ENCODE results near the gene RALGAPA2.
"Not testable (repeated sequence)": the region's sequence is repeated elsewhere in the genome, so short reads cannot be mapped to it uniquely, and the experiment has no call there.

The RALGAPA2 gene

DNA sequence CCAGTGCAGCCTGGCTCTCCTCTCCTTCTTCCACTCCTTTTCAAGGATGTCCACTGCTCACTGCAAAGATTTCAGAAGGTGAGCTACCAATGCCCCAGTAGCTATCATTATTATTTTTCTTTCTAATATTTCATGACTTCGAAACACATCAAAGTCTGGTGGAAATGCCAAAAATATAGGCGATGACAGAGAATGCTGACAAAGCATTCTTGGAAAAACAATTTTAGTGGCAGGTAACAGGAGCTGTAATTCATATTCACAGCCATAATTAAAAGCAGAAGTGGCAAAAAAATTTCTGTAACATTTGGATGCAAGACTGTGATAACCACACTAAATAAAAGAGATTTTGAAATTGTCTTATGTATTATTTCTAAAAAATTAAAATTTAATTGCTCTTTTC is 133.6 kb downstream of the RALGAPA2 start:
- DNase-seq (ENCODE audit: low read depth in 2 of 2): no peak

DNA sequence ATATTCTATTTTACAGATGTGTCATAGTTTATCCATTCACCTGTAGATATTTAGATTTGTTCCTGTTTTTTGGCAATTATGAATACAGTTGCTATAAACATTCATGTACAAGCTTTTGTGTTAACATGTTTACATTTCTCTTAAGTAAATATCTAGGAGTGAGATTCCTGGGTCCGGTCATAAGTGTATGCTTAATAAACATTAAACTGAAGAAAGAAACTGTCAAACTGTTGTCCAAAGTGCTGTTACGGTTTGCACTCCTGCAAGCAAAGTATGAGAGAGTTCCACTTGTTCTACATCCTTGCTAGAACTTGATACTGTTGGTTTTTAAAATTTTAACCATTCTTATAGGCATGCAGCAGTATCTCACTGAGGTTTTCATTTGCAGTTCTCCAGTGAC is 138.6 kb downstream of the RALGAPA2 start:
- no peak for DNase-seq (ENCODE audit: low read depth in 2 of 2)

DNA sequence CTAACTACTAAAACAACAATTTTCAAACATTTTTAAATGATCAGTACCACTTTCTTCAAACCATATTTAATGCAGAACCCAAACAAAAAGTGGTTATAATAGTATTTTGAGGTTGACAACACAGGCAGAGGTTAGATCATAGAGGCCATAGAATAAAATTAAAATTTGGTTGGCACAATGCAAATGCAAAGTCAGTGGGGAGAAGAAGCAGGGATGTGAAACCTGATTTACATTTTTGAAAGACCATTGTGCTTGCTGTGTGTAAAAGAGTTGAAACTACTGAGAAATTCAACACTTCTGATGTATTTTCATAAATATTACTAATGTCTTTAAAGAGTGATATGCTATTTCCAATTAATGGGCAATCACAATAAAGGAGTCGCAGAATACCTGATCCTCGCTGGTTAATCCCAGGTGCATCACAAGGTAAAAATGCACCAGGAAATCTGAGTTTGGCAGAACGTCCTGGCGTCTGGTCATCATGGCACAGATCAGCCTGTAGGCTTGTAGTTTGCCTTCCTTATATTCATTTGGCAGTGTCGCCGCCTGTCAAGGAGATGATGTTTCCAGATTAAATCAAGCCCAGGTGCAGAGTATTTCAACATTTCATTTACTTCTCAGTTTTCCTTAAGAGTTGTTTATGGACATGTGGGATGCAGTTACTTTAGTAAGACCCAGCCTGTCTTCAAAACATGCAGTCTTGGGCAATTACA is 141.2 kb downstream of the RALGAPA2 start:
- DNase-seq (ENCODE audit: low read depth in 2 of 2): no peak

DNA sequence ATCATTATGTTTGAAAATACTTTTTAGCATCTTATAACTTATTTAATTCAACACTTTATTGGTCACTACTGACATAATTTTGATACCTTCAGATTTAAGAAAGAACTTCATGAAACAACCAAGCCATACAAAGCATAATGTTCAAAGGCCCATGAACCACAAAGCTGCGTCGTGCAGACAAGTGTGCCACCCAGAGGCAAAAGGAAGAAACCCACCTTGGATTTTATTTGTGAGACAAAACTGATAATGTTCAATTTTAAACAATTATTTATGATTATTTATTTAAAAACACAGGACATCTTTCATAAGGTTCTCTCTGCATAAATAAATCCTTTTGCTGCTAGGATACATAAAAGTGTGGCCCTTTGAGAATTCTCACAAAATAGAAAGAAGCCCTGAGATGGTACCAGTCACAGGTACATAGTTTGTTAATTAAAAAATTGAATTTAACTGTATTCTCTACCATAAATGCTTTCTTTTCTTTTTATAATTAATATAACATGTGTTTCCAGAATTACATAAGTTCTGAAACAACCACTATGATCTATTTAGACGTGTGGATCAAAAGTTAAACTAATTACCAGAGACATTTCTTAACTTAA is 143.7 kb downstream of the RALGAPA2 start:
- peak in 1 of 2 experiments; percentile 18 for DNase-seq (ENCODE audit: low read depth in 2 of 2)

DNA sequence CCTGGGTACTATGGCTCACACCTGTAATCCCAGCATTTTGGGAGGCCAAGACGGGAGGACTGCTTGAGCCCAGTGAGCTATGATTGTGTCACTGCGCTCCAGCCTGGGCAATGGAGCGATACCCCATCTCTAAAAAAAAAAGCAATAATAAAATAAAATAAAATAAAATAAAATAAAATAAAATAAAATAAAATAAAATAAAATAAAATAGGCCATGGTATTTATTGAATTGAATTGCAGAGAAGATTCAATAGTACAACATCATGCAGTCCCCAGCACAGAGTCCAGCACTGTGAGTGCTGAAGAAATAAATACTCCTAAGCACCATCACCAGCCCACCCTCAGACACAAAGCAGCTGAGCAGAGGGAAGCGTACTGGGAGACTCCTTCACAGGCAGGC is 144.7 kb downstream of the RALGAPA2 start:
- DNase-seq (ENCODE audit: low read depth in 2 of 2): no peak

DNA sequence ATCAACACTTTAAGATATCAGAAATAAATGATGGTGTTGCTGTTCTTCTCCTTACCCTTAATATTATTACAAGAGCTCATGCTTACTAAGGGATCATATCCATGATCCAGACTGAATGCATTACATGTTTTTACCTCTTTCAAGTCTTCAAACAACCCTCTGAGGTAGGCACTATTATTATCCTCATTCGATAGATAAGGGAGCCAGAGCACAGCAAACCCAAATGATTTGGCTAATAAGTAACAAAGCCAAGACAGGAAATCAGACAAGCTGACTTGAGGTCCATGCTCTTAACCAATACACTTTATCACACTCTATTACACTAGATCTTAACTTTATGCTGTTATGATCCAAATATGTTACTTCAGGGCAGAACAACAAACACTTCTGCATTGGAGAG is 145.9 kb downstream of the RALGAPA2 start:
- no peak for DNase-seq (ENCODE audit: low read depth in 2 of 2)

DNA sequence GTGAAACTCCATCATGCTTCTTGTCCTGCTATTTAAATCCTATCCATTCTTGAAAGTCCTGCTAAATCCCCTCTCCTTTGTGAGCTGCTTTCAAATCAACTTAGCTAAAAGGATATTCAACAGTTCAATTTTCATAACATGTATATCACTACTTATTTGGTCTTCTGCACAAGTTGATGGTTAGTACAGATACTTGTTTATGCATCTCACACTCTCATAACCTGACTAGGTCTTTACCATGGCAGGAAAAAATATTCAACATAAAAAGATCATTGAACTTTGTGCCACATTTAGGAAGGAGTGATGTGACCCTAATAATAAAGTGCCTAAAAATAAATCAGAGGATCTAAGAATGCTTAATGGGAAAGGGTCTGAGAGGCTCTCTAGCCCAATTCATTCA is 148.2 kb downstream of the RALGAPA2 start:
- no peak for DNase-seq (ENCODE audit: low read depth in 2 of 2)

DNA sequence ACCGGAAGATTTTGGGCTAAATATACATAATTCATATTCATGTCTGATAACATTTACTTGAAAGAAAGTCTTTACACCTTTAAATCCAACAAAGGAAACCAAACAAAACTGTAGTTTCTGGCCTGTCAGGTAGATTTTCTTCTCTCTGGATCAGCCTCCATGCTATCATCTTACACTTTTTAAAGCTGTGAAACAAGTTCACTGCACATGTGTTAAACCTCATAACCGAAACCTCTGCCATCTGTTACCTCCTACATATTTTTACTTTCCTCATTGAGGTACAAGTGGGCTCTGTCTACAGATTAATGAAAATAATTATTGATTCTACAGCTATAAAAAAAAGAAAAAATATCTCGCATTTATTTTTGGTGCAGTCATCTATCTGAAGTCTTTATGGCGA is 149.9 kb downstream of the RALGAPA2 start:
- DNase-seq (ENCODE audit: low read depth in 2 of 2): no peak

DNA sequence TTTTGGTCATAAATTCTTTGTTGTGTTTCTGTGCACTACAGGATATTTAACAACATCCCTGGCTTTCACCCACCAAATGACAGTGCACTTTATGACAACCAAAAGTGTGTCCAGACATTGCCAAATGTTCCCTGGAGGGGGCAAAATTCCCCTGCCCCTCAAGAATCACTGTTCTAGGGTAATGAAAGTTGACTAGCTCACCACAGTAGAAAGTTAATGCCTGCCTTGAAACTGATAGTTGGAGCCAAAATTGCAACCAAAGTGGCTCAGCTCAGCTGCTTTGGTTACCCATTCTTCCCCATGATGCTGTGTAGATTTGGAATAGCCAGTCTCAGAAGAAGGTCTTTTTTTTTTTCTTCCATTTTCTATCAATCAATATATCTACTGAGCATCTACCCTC is 150.6 kb downstream of the RALGAPA2 start:
- DNase-seq (ENCODE audit: low read depth in 2 of 2): no peak

DNA sequence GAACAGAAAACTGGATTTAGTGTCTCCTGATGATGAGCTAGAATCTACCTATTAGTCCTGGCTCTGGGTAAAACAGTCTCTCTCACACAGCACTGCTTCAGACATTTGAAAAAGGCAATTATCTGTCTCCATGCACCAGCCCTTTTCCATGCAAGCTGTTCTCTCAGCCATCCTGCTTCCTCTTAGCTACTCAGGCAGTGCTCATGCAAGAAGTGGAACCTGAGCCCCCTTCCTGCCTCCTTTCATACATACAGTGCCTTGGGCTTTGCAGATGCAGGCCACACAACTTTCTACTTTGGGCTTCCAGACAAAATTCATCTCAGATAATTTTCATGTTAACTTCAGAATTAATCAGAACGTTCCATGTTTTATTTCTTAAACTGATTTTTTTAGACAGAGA is 151.3 kb downstream of the RALGAPA2 start:
- no peak for DNase-seq (ENCODE audit: low read depth in 2 of 2)

DNA sequence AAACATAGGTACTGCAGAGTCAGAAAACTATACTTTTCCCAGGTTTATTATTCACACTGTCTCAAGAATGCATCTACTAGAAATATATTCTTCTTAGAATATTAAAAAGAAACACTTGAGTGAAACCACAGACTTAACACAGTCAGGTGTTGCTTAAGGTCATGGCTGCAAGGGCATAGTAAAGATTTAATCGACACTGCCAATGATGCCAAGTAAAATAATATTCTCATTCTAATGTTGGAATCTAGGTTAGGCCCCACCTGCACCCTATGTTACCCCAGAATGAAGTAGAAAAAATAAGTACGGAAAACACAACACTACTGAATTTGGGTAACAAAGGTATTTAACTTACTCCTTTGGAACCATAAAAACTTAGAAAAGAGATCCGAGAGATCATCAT is 155.0 kb downstream of the RALGAPA2 start:
- DNase-seq (ENCODE audit: low read depth in 2 of 2): no peak

DNA sequence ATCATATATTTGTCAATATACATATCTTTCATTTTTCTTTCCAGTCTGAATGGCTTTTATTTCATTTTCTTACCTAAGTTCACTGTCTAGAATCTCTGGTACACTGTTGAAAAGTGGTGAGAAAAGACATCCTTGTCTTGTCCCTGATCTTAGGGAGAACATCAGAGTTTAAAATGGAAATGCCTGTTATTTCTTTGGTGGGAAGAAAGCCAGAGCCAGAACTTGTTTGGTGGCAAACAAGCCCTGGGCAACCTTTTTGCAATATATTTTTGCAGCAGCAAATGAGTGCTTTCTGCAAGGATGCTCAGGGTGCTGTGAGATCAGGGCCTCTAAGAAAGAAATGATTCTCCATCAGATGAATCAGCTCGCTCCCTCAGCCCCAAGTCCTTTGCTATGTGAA is 156.6 kb downstream of the RALGAPA2 start:
- DNase-seq (ENCODE audit: low read depth in 2 of 2): no peak

DNA sequence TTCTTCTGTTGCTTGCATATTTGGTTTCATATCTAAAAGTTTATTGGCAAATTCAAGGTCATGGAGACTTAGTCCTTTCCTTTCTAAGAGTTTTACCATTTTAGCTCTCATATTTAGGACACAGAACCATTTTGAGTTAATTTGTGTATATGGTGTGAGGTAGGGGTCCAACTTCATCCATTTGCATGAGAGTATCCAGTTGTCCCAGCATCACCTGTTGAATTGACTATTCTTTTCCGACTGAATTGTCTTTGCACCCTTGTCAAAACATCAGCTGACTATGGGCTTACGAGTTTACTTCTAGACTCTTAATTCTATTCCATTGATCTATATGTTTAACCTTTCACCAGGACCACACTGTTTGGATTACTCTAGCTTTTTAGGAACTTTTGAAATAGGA is 157.5 kb downstream of the RALGAPA2 start:
- no peak for DNase-seq (ENCODE audit: low read depth in 2 of 2)

DNA sequence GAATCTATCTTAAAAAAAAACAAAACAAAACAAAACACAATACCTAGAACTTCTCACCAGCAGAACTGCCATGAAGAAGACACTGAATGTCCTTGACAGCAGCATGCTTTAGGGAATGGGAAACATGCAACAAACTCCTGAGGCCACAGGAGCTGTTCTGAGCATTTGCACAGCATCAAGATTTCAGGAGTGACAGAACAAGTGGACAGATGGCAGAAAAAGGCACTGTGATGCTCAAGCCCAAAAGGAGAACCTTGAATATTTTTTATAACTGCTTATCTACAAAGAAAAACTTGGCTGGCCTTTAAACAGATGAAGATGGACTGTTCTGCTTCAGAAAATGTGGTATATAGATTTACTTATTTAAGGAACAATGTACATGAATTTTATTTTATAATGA is 158.9 kb downstream of the RALGAPA2 start:
- DNase-seq (ENCODE audit: low read depth in 2 of 2): no peak

DNA sequence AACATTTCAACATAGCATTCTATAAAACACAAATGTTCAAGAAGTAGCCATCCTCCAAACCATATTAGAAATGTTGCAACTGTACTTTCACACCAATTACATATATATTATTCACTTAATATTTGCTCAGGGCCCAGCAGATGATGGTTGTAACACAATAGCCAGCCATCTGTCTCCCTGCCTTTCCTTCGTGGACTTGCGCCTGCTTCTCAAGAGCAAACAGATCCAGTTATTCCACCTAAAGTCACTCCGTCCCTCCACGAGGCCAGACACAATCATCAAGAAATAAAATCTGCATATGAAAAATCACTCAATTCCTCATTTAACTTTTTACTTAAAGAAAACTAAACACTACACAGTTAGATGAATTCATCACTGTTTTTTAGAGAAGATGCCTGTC is 160.4 kb downstream of the RALGAPA2 start:
- DNase-seq (ENCODE audit: low read depth in 2 of 2): no peak

DNA sequence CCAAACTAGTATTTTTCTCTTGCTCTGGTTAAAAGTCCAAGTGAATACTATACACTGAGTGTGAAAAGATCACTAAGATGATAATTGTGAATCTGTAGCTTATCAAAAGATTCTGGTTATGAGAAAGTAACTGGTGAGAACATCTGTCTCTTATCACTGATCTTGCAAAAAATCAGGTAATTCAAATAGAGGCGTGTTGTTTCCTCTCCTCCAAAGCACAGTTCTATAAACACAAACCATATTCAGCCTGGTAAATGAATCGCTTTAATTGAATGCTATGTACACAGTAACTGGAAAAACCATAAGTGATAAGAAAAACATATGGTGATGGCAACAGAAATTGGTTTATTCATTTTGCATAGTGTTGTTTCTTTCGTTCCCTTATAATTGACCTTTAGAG is 161.0 kb downstream of the RALGAPA2 start:
- DNase-seq (ENCODE audit: low read depth in 2 of 2): no peak

DNA sequence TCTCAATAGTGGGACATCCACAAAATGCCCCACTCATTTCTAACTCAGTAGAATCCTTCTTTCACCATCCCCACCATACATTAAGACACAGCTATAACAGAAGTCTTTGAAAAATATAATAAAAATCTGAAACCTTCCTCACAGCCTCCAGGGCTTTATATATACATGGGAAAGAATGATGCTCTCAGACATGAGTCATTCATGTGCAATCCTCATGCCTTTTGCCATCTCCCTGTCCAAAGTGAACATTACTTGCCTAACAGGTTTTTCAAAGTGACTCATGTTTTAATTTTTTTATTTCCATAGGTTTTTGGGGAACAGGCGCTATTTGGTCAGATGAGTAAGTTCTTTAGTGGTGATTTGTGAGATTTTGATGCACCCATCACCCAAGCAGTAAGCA is 162.7 kb downstream of the RALGAPA2 start:
- no peak for DNase-seq (ENCODE audit: low read depth in 2 of 2)

DNA sequence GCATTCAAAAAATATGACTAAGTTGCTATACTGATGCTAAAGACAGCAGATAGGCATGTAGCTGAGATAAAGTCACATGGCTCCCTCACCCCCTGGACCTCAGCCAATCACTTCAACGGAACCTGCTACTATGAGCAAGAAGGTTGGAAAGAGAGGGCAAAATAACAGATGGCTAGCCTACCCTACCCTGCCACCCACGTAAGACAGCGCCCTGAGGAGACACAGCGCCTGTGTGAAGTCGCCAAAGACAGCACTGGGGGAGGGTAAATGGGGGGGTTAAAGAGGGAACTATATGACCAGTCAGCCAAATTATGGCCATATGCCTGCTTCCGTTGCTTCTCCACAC is 163.2 kb downstream of the RALGAPA2 start:
- DNase-seq (ENCODE audit: low read depth in 2 of 2): no peak

DNA sequence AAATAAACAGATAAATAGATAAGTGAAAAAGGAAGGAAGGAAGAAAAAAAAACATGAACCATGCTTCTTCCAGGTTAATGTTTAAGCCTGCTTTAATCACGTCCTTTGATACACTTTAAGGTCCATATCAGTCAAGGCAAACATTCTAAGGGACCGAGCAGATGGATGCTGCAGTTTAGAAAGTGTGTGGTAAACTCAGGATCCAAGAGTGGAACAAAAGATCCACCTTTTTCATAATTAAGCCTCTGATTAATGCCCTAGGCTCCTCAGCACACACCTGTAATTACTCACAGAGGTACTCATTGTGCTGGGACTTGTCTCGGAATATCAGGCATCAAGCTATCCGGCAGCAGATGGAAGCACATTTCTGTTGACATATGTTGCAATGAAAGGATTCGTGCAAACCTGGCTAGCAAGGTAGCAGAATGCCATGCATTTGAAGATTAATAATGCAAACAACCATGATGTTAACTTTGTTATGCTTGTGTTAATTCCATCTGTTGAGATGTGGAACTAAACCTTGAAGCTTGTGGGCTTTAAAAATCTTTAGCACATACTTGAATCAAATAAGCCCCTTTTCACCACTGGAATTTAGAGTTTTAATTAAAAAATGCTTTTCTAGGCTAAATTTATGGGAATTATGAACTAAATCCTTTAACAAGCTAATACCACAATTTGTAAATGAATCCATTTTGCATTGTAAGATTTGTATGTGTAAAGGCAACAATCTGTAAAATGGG is 163.7 kb downstream of the RALGAPA2 start:
- DNase-seq (ENCODE audit: low read depth in 2 of 2): no peak

DNA sequence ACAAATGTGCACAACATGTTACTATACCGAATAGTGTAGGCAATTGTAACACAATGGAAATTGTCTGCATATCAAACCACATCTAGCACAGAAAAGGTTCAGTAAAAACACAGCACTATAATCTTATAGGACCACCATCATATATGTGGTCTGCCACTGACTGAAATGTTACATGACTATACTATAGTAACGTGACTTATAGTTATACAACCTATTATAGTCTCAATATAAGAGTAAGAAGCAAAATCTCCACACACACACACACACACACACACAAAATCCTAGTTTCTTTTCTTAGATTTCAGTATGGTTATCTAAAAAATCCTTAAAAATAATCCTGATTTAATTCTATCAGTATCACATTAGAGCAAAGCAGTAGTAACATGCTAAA is 164.6 kb downstream of the RALGAPA2 start:
- DNase-seq (ENCODE audit: low read depth in 2 of 2): no peak

DNA sequence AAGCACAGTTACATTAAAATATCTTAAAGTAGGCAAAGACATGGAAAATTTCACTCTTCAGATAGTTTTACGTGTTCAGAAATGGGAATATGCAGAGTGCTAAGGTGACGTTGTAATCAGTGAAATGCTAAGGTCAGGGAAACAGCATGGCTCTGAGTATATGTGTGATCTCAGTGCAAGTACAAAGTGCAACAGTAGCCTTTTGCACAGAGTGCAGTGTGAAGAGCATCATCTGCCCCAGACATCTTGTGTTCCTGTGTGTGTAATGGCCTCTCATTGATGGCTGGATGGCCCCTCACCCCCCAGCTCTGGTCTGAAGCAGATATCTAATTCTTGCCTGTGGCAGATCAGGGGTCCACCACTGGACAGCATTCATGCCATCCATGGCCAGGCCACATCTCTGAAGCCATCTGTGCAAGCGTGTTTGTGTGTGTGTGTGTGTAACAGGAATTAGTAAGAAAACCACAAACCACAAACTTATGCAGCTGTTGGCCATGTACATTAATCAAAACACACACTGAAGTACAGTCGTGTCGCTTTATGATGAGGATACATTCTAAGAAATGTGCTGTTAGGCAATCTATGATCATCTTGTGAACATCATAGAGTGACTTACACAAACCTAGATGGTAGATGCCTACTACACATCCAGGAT is 165.1 kb downstream of the RALGAPA2 start:
- DNase-seq (ENCODE audit: low read depth in 2 of 2): no peak

DNA sequence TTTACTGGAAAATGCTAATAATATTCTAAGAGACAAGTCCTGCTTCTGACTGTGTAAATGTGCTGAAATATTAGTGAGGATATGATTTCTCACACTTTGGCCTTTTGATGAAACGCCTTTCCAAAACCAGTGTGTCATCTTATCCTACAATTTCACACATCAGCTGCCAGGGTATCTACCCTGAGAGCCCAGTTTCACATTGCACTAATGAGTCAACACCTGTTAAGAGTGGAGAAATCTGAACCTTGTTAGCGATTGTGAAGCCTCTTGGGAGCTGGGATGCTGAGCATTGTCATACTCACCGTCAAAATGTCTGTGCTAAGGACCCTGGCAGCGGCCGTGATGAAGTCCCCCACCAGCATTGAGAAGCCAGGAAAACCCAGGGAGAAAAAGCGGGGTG is 166.0 kb downstream of the RALGAPA2 start:
- DNase-seq (ENCODE audit: low read depth in 2 of 2): no peak

DNA sequence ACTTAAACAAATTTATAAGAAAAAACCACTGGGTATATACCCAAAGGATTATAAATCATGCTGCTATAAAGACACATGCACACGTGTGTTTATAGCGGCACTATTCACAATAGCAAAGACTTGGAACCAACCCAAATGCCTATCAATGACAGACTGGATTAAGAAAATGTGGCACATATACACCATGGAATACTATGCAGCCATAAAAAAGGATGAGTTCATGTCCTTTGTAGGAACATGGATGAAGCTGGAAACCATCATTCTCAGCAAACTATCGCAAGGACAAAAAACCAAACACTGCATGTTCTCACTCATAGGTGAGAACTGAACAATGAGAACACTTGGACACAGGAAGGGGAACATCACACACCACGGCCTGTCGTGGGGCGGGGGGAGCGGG is 169.1 kb downstream of the RALGAPA2 start:
- DNase-seq (ENCODE audit: low read depth in 2 of 2): not testable (repeated sequence)

Measured in stimulated activated CD4-positive, alpha-beta T cell treated with anti-CD3 and anti-CD28 coated beads, Interleukin-12 subunit alpha, Interleukin-12 subunit beta, amount 100 ng/mL, for 24 hours (primary cell).